H1 (cell line): ENCODE measurements around the gene ETS1. TPM values are rescaled to one million over a fixed set of nuclear protein-coding genes. Genes with fewer than 3 reads are reported as not detected.

Source experiments
- CTCF ChIA-PET: fragments of 300-600 bp; sonication (Branson Sonifier 250); formaldehyde crosslinking; loops from one replicate; lab custom pipeline; 2021; ENCODE audit not compliant: partially characterized antibody; lab: Charles Lee
- POLR2A ChIA-PET: fragments of 300-600 bp; sonication (Branson Sonifier 250); formaldehyde crosslinking; loops from one replicate; lab custom pipeline; 2021; ENCODE audit warnings: inconsistent platforms; ENCODE audit not compliant: partially characterized antibody; lab: Charles Lee
- DNase-seq, 2 experiments: peaks; one replicate each; pipeline versions ENCODE4 v3.0.0 to v3.0.0-alpha.2; 2010 to 2022; ENCODE audit warnings: low spot score in 2 of 2, low read depth in 1 of 2, mixed read lengths in 1 of 2
- FAIRE-seq: peaks from 2 replicates; lab custom pipeline; 2011; peaks lifted over from hg19 to GRCh38; lab: Jason Lieb, UNC
- H2AFZ ChIP-seq: 2 replicates; pipeline ENCODE4 v1.8.1; 2012; ENCODE audit warnings: low read length, inconsistent platforms
- H2AK5ac ChIP-seq: 2 replicates; pipeline ENCODE4 v1.6.1; 2013; ENCODE audit warnings: low read depth, low read length
- H2BK120ac ChIP-seq: replicated peaks from 2 replicates; pipeline ENCODE3; 2013; ENCODE audit warnings: low read depth, low read length, inconsistent platforms
- H2BK12ac ChIP-seq: 2 replicates; pipeline ENCODE4 v1.6.1; 2013; ENCODE audit warnings: low read depth, low read length
- H2BK15ac ChIP-seq: 2 replicates; pipeline ENCODE4 v1.6.1; 2013; ENCODE audit warnings: low read length
- H2BK20ac ChIP-seq: 2 replicates; pipeline ENCODE4 v1.6.1; 2013; ENCODE audit warnings: low read length
- H2BK5ac ChIP-seq: 2 replicates; pipeline ENCODE4 v1.6.1; 2013; ENCODE audit warnings: low read depth, low read length
- H3K14ac ChIP-seq: 2 replicates; pipeline ENCODE4 v1.6.1; 2013; ENCODE audit warnings: inconsistent platforms; ENCODE audit not compliant: insufficient read length
- H3K18ac ChIP-seq: 2 replicates; pipeline ENCODE4 v1.6.1; 2013; ENCODE audit warnings: low read length; ENCODE audit errors: extremely low read depth
- H3K23ac ChIP-seq: 2 replicates; pipeline ENCODE4 v1.6.1; 2013; ENCODE audit warnings: inconsistent platforms; ENCODE audit not compliant: insufficient read length
- H3K23me2 ChIP-seq: 2 replicates; pipeline ENCODE4 v1.6.1; 2013; ENCODE audit warnings: low read depth, low read length
- H3K27ac ChIP-seq: 2 replicates; pipeline ENCODE4 v1.6.1; 2011; ENCODE audit warnings: low read depth, low read length, inconsistent platforms
- H3K27me3 ChIP-seq, 4 experiments: replicated peaks in 1 of 4; 1 replicate in 1 of 4; 2 replicates in 3 of 4; pipeline versions ENCODE4 v1.6.1 to v1.8.1; 2011 to 2013; ENCODE audit warnings: low read length in 3 of 4, mild to moderate bottlenecking in 3 of 4, inconsistent platforms in 2 of 4, mixed read lengths in 2 of 4, moderate library complexity in 1 of 4; ENCODE audit not compliant: control insufficient read depth in 3 of 4, insufficient read depth in 3 of 4; ENCODE audit errors: extremely low read depth in 1 of 4
- H3K36me3 ChIP-seq, 4 experiments: 2 replicates each; pipeline versions ENCODE4 v1.6.1 to v1.8.1; 2011 to 2013; ENCODE audit warnings: mild to moderate bottlenecking in 4 of 4, low read length in 3 of 4, moderate library complexity in 2 of 4, control low read depth in 1 of 4, inconsistent platforms in 1 of 4; ENCODE audit not compliant: insufficient read depth in 4 of 4, control insufficient read depth in 2 of 4
- H3K4ac ChIP-seq: replicated peaks from 2 replicates; pipeline ENCODE3; 2013; ENCODE audit warnings: low read length, low read depth, mixed read lengths, inconsistent platforms; ENCODE audit not compliant: insufficient read length
- H3K4me1 ChIP-seq, 4 experiments: replicated peaks in 1 of 4; 1 replicate in 1 of 4; 2 replicates in 3 of 4; pipeline versions ENCODE4 v1.6.1 to v1.8.1; 2011 to 2013; ENCODE audit warnings: low read length in 3 of 4, inconsistent platforms in 2 of 4, mixed read lengths in 1 of 4; ENCODE audit not compliant: insufficient read depth in 4 of 4, control insufficient read depth in 3 of 4
- H3K4me2 ChIP-seq, 2 experiments: 2 replicates each; pipeline versions ENCODE4 v1.6.1 to v1.8.1; 2011 to 2013; ENCODE audit warnings: low read depth in 2 of 2, low read length in 2 of 2, control low read depth in 1 of 2, inconsistent platforms in 1 of 2, mild to moderate bottlenecking in 1 of 2; ENCODE audit not compliant: insufficient read depth in 1 of 2
- H3K4me3 ChIP-seq, 4 experiments: fragments of 200-600, 300-600 bp in 1 of 4; sonication (generic), shearing (Covaris generic), sonication (Bioruptor Twin) in 1 of 4; 2 replicates each; pipeline versions ENCODE4 v1.5.1 to v1.8.1; 2011 to 2016; ENCODE audit warnings: low read length in 4 of 4, low read depth in 3 of 4, control low read depth in 2 of 4, inconsistent platforms in 2 of 4, mild to moderate bottlenecking in 2 of 4, mixed read lengths in 1 of 4, moderate library complexity in 1 of 4; ENCODE audit not compliant: insufficient read depth in 2 of 4; ENCODE audit errors: extremely low read depth in 1 of 4
- H3K56ac ChIP-seq: replicated peaks from 2 replicates; pipeline ENCODE3; 2013; ENCODE audit warnings: low read depth, mild to moderate bottlenecking, mixed read lengths, low read length, inconsistent platforms; ENCODE audit not compliant: insufficient read length
- H3K79me1 ChIP-seq: 2 replicates; pipeline ENCODE4 v1.6.1; 2013; ENCODE audit warnings: low read depth, low read length, control low read depth
- H3K79me2 ChIP-seq, 2 experiments: 2 replicates each; pipeline versions ENCODE4 v1.6.1 to v1.8.1; 2012 to 2013; ENCODE audit warnings: low read length in 2 of 2, mild to moderate bottlenecking in 2 of 2, inconsistent platforms in 1 of 2; ENCODE audit not compliant: insufficient read depth in 2 of 2, control insufficient read depth in 1 of 2
- H3K9ac ChIP-seq, 4 experiments: replicated peaks in 1 of 4; 1 replicate in 1 of 4; 2 replicates in 3 of 4; pipeline versions ENCODE4 v1.6.1 to v1.8.1; 2011 to 2013; ENCODE audit warnings: low read depth in 3 of 4, low read length in 3 of 4, control low read depth in 2 of 4, mild to moderate bottlenecking in 2 of 4, moderate library complexity in 2 of 4, inconsistent platforms in 1 of 4; ENCODE audit errors: extremely low read depth in 1 of 4
- H3K9me3 ChIP-seq, 2 experiments: 2 replicates each; pipeline versions ENCODE4 v1.6.1 to v1.8.1; 2012 to 2013; ENCODE audit warnings: mild to moderate bottlenecking in 2 of 2, moderate library complexity in 2 of 2, control low read depth in 1 of 2, inconsistent platforms in 1 of 2, low read depth in 1 of 2, low read length in 1 of 2, mixed read lengths in 1 of 2; ENCODE audit not compliant: insufficient read depth in 2 of 2
- H4K20me1 ChIP-seq, 2 experiments: replicated peaks in 1 of 2; 2 replicates each; pipeline versions ENCODE3 to v1.8.1; 2011 to 2013; ENCODE audit warnings: inconsistent platforms in 2 of 2, low read length in 2 of 2, mild to moderate bottlenecking in 1 of 2; ENCODE audit not compliant: insufficient read depth in 2 of 2, control insufficient read depth in 1 of 2
- H4K5ac ChIP-seq: 2 replicates; pipeline ENCODE4 v1.6.1; 2013; ENCODE audit warnings: low read length, low read depth, mixed read lengths, inconsistent platforms; ENCODE audit not compliant: insufficient read length
- H4K8ac ChIP-seq: 2 replicates; pipeline ENCODE4 v1.8.0; 2013; ENCODE audit warnings: mild to moderate bottlenecking, moderate library complexity, low read length, inconsistent platforms; ENCODE audit not compliant: insufficient read depth; ENCODE audit errors: extremely low read depth
- H4K91ac ChIP-seq: replicated peaks from 2 replicates; pipeline ENCODE3; 2013; ENCODE audit warnings: low read length, mixed read lengths, inconsistent platforms; ENCODE audit not compliant: insufficient read length
- ATF2 ChIP-seq: IDR thresholded peaks from 2 replicates; pipeline ENCODE4 v1.6.1; 2012; ENCODE audit warnings: low read length, inconsistent platforms
- CBX5 ChIP-seq: fragments of 300-800, 300-1000 bp; sonication (generic); IDR thresholded peaks from 2 replicates; pipeline ENCODE4 v1.7.1; 2016; ENCODE audit warnings: antibody characterized with exemption, low read length, low read depth
- EGR1 ChIP-seq: IDR thresholded peaks from 2 replicates; pipeline ENCODE4 v1.6.1; 2011; ENCODE audit warnings: low read depth, low read length, borderline replicate concordance
- GTF2F1 ChIP-seq: IDR thresholded peaks from 2 replicates; pipeline ENCODE4 v1.6.1; 2012; ENCODE audit warnings: low read depth, low read length, improper control_type of control experiment, borderline replicate concordance
- HDAC6 ChIP-seq: IDR thresholded peaks from one replicate; pipeline ENCODE4 v1.7.1; 2012; ENCODE audit warnings: low read depth, mild to moderate bottlenecking, inconsistent platforms, low read length, moderate library complexity
- KDM4A ChIP-seq: IDR thresholded peaks from one replicate; pipeline ENCODE4 v1.7.1; 2012; ENCODE audit warnings: low read depth, mild to moderate bottlenecking, moderate library complexity, low read length, inconsistent platforms; ENCODE audit not compliant: severe bottlenecking
- MAFK ChIP-seq: IDR thresholded peaks from 2 replicates; pipeline ENCODE4 v1.6.1; 2012; ENCODE audit warnings: low read depth, mild to moderate bottlenecking, improper control_type of control experiment, low read length
- RAD21 ChIP-seq, 2 experiments: IDR thresholded peaks in 1 of 2; conservative IDR thresholded peaks in 1 of 2; 2 replicates each; pipeline ENCODE4 v1.6.1; 2011; ENCODE audit warnings: low read depth in 2 of 2, low read length in 2 of 2, improper control_type of control experiment in 1 of 2, inconsistent platforms in 1 of 2, mild to moderate bottlenecking in 1 of 2, moderate library complexity in 1 of 2
- SUZ12 ChIP-seq: fragments of 200-600 bp; sonication (generic); IDR thresholded peaks from 2 replicates; pipeline ENCODE4 v1.6.1; 2012; ENCODE audit warnings: mild to moderate bottlenecking, inconsistent platforms, low read length, moderate library complexity, mixed read lengths
- TAF7 ChIP-seq: optimal IDR thresholded peaks from 2 replicates; pipeline ENCODE3; 2011; ENCODE audit warnings: low read depth, mild to moderate bottlenecking, inconsistent platforms, low read length, moderate library complexity, borderline replicate concordance
- TEAD4 ChIP-seq: IDR thresholded peaks from 2 replicates; pipeline ENCODE4 v1.6.1; 2012; ENCODE audit warnings: low read depth, low read length, inconsistent platforms, mixed read lengths
- WGBS, 2 experiments: shearing (Covaris generic) in 1 of 2; methylation state at CpG; one replicate each; pipeline versions ENCODE4 v1.1.6 to v1.1.7; 2013 to 2015; ENCODE audit warnings: low lambda C conversion rate in 2 of 2, mixed read lengths in 2 of 2, inconsistent platforms in 1 of 2, low coverage in 1 of 2, missing lambda C conversion rate in 1 of 2; ENCODE audit not compliant: insufficient replicate concordance in 2 of 2, insufficient coverage in 1 of 2, insufficient read length in 1 of 2; ENCODE audit errors: extremely low coverage in 1 of 2, missing lambda C conversion rate in 1 of 2; 5-methylcytosine and 5-hydroxymethylcytosine counted together
- polyA plus RNA-seq, 7 experiments: library from polyadenylated mRNA; depleted of rRNA in 3 of 7; stranded (reverse) in 5 of 7; unstranded in 2 of 7; fragments of >200 nt in 5 of 7; fragments of 200-250 nt in 2 of 7; gene quantifications; 1 replicate in 5 of 7; 2 replicates in 1 of 7; 4 replicates in 1 of 7; pipeline versions ENCODE4 v1.2.1 to v1.2.3, GENCODE V29; 2011 to 2013; ENCODE audit warnings: missing spikeins in 2 of 7, mixed read lengths in 2 of 7
- total RNA-seq: library from RNA; stranded (reverse); fragmentation: NEBNext Ultra II Directional; extraction: Animal tissue kit (Norgen Biotek cat#: 25700); gene quantifications from 2 replicates; pipeline ENCODE4 v1.2.1, GENCODE V29; 2021
- TF ChIP-seq, protein P1 (sequence below): IDR thresholded peaks from 2 replicates; pipeline ENCODE4 v1.6.1; 2011; ENCODE audit warnings: low read depth, mild to moderate bottlenecking, low read length; ENCODE audit not compliant: insufficient read depth

Gene ETS1
- total and polyA plus RNA-seq, 2 of the 8 experiments (the other 6 are each of a cell fraction or from before 2014, with no cell fraction given), result 10.0 to 35.3 TPM

- Histone ChIP-seq H2BK12ac (no peak overlapping the region), H3K4me1 (peaks cover 0 to 12% (median 4%) of the 10 kb centered on the region in 4 experiments; a peak in 3 of 7 replicates), H3K4ac (no peak overlapping the region), H3K14ac (no peak overlapping the region), H4K8ac (no peak overlapping the region), H3K79me1 (no peaks in the 10 kb centered on the region), H3K9ac (no peak overlapping the region), H3K79me2 (no peaks in the 10 kb centered on the region; a peak in 1 of 4 replicates), H3K27ac (no peak overlapping the region), H3K23ac (no peak overlapping the region), H2BK20ac (no peak overlapping the region), H2AFZ (no peak overlapping the region), H4K5ac (no peak overlapping the region), H3K56ac (no peak overlapping the region), H2BK5ac (no peak overlapping the region), H4K91ac (no peak overlapping the region), H2BK15ac (no peak overlapping the region), H3K18ac (no peak overlapping the region), H3K36me3 (no peaks in the 10 kb centered on the region), H4K20me1 (no peaks in the 10 kb centered on the region), H3K4me3 (no peak overlapping the region), H3K23me2 (no peaks in the 10 kb centered on the region), H2AK5ac (no peak overlapping the region), H2BK120ac (no peak overlapping the region), H3K9me3 (no peaks in the 10 kb centered on the region), H3K27me3 (no peaks in the 10 kb centered on the region), H3K4me2 (no peak overlapping the region)
- WGBS, 2 experiments, result 75% methylated on average over 3 of the region's 3 CpGs; no CpG with 5 or more reads in 1 of the 2 experiments
- DNase-seq (no peak), FAIRE-seq (no peak)
- CTCF ChIA-PET, result interaction anchor here (0.9 to 1.2 kb wide), 2 partner anchors 10 to 11 kb away, joined by 4 read pairs; no protein-coding TSS in a partner anchor
- POLR2A ChIA-PET, result no interaction called here
- TF ChIP-seq, protein P1, sequence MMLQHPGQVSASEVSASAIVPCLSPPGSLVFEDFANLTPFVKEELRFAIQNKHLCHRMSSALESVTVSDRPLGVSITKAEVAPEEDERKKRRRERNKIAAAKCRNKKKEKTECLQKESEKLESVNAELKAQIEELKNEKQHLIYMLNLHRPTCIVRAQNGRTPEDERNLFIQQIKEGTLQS, result no peak
- TF ChIP-seq ATF2, result no peak
- TF ChIP-seq EGR1, result no peak
- TF ChIP-seq MAFK, result no peak
- TF ChIP-seq KDM4A, result no peak
- TF ChIP-seq SUZ12, result no peak
- no peak for TF ChIP-seq RAD21 (IDR thresholded peaks at IDR 0.05 in 1 of 2, conservative IDR thresholded peaks at IDR 0.05 in 1 of 2; ENCODE audit: low read depth in 2 of 2, low read length in 2 of 2)
- TF ChIP-seq TEAD4, result no peak
- no peak for TF ChIP-seq CBX5
- no peak for TF ChIP-seq TAF7
- TF ChIP-seq HDAC6, result no peak
- no peak for TF ChIP-seq GTF2F1
Measured at GRCh38 chr11:128496249-128496648, 91.1 kb downstream of the ETS1 start.
